ENCODE data around the gene FGF16.

Gene FGF16

GRCh38 chrX:77444075-77444474 is 3.1 kb upstream of the FGF16 start:
- Histone ChIP-seq H3K27me3 (ENCODE audit: control insufficient read depth in 5 of 5, insufficient read depth in 4 of 5, low read length in 5 of 5) (peaks cover 3 to 29% (median 5%) of the 10 kb centered on the region in 5 donors), H3K4me3 (ENCODE audit: low read depth in 1 of 5, low read length in 5 of 5) (no peak overlapping the region), H3K9ac (ENCODE audit: low read length in 5 of 5) (no peak overlapping the region), H3K4me1 (ENCODE audit: control insufficient read depth in 5 of 5, insufficient read depth in 5 of 5, low read length in 5 of 5) (peaks cover 0 to 44% (median 29%) of the 10 kb centered on the region in 5 donors), H3K27ac (ENCODE audit: low read depth, low read length) (no peak overlapping the region), H3K9me3 (ENCODE audit: control insufficient read depth in 5 of 5, low read length in 5 of 5) (no peaks in the 10 kb centered on the region), H3K36me3 (ENCODE audit: control insufficient read depth in 5 of 5, insufficient read depth in 5 of 5, low read length in 5 of 5) (no peaks in the 10 kb centered on the region)

DNA sequence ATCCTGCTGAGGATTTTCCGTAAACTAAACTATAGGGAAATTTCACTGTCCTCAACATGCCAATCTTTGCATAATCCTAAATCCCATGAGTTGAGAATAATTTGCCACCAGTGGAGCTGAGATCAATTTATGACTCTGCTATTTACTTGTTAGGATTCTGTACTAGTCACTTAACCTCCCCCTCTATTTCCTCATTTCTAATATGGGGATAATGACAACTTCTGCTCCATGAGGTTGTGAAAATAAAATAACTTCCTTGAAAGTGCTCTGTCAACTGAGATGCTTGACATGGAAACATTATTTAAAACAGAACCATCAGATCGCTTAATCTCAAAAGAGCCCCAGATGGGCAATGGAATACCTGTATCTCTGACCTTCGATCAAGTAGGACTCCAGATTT is 2.6 kb upstream of the FGF16 start:
- Histone ChIP-seq H3K4me1 (ENCODE audit: control insufficient read depth in 5 of 5, insufficient read depth in 5 of 5, low read length in 5 of 5) (peaks cover 0 to 49% (median 29%) of the 10 kb centered on the region in 5 donors), H3K27ac (ENCODE audit: low read depth, low read length) (no peak overlapping the region), H3K27me3 (ENCODE audit: control insufficient read depth in 5 of 5, insufficient read depth in 4 of 5, low read length in 5 of 5) (peaks cover 3 to 31% (median 5%) of the 10 kb centered on the region in 5 donors), H3K9me3 (ENCODE audit: control insufficient read depth in 5 of 5, low read length in 5 of 5) (no peaks in the 10 kb centered on the region), H3K36me3 (ENCODE audit: control insufficient read depth in 5 of 5, insufficient read depth in 5 of 5, low read length in 5 of 5) (no peaks in the 10 kb centered on the region), H3K9ac (ENCODE audit: low read length in 5 of 5) (no peak overlapping the region), H3K4me3 (ENCODE audit: low read depth in 1 of 5, low read length in 5 of 5) (no peak overlapping the region)

DNA sequence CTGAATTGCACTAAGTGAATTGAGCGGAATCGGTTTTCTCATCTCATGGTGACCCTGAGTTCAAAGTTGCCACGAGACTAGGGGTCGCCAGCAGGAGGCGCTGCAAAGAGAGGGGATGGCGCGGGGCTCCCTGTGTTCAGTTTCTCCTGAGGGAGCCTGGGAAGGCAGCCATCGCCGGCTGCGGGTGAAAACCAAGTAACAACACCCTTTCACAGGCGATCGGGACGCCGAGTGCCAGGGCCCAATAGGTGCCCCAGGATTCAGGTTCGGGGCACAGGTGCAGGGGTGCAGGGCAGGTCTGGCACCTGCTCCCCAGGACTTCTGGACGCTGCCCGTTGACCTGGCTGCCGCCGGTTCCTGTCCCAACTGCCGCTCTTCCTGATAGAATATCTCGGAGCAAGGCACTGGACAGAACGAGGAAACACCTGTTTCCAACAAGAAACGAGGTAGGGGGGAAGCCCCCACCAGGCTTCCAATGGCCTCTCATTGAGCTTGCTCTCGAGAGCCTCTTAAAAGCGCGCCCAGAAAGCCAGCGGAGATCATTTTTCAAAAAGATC is 1.1 kb upstream of the FGF16 start:
- Histone ChIP-seq H3K27me3 (ENCODE audit: control insufficient read depth in 5 of 5, insufficient read depth in 4 of 5, low read length in 5 of 5) (peaks cover 3 to 31% (median 5%) of the 10 kb centered on the region in 5 donors), H3K9ac (ENCODE audit: low read length in 5 of 5) (no peak overlapping the region), H3K9me3 (ENCODE audit: control insufficient read depth in 5 of 5, low read length in 5 of 5) (no peaks in the 10 kb centered on the region), H3K4me3 (ENCODE audit: low read depth in 1 of 5, low read length in 5 of 5) (peak overlapping the region; percentile 41 to 58 (median 54)), H3K4me1 (ENCODE audit: control insufficient read depth in 5 of 5, insufficient read depth in 5 of 5, low read length in 5 of 5) (peaks cover 0 to 58% (median 29%) of the 10 kb centered on the region in 5 donors), H3K27ac (ENCODE audit: low read depth, low read length) (no peak overlapping the region), H3K36me3 (ENCODE audit: control insufficient read depth in 5 of 5, insufficient read depth in 5 of 5, low read length in 5 of 5) (no peaks in the 10 kb centered on the region)

DNA sequence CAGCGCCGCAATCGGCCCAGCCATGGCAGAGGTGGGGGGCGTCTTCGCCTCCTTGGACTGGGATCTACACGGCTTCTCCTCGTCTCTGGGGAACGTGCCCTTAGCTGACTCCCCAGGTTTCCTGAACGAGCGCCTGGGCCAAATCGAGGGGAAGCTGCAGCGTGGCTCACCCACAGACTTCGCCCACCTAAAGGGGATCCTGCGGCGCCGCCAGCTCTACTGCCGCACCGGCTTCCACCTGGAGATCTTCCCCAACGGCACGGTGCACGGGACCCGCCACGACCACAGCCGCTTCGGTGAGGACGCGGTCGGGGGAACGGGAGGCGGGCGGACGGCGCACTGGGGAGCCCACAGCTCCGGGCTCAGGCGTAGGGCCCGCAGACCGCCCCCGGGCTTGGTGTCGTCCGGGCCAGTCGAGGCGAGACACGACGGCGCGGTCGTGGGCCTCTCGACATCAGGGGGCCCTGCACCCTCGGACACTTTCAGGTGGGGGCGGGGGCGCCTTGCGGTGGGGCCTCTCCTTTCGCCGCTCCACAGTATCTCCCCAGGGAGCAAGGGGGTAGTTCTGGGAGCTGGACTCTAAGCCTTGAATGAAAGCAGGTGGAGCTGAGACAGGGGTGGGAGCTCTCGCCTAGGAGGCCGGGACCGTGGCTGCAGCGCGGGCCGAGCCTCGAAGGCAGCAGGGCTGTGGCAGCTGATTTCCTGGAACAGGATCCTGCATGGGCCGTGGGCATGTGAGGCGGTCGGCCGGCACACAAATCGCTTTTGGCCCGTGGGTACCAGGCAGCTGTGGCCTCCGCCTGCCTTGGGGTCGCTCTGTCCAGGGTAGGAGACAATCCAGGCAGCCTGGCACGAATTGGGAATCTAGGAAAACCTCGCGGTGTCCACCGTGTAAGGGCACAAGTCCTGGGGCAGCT is 722 bp downstream of the FGF16 start:
- H3K27ac ChIP-seq (ENCODE audit: low read depth, low read length): no peak overlapping the region
- H3K4me1 ChIP-seq (ENCODE audit: control insufficient read depth in 5 of 5, insufficient read depth in 5 of 5, low read length in 5 of 5): peaks cover 0 to 49% (median 29%) of the 10 kb centered on the region in 5 donors
- no peaks in the 10 kb centered on the region for H3K36me3 ChIP-seq (ENCODE audit: control insufficient read depth in 5 of 5, insufficient read depth in 5 of 5, low read length in 5 of 5)
- H3K27me3 ChIP-seq (ENCODE audit: control insufficient read depth in 5 of 5, insufficient read depth in 4 of 5, low read length in 5 of 5): peaks cover 3 to 27% (median 9%) of the 10 kb centered on the region in 5 donors
- peak overlapping the region in 1 of 5 donors; percentile 36 for H3K9ac ChIP-seq (ENCODE audit: low read length in 5 of 5)
- H3K9me3 ChIP-seq (ENCODE audit: control insufficient read depth in 5 of 5, low read length in 5 of 5): no peaks in the 10 kb centered on the region
- peak overlapping the region in 4 of 5 donors; percentile 41 to 58 (median 50) for H3K4me3 ChIP-seq (ENCODE audit: low read depth in 1 of 5, low read length in 5 of 5)

- no peak overlapping the region for H3K9ac ChIP-seq (ENCODE audit: low read length in 5 of 5)
- peaks cover 3 to 20% (median 6%) of the 10 kb centered on the region in 5 donors for H3K27me3 ChIP-seq (ENCODE audit: control insufficient read depth in 5 of 5, insufficient read depth in 4 of 5, low read length in 5 of 5)
- peaks cover 0 to 47% (median 29%) of the 10 kb centered on the region in 5 donors for H3K4me1 ChIP-seq (ENCODE audit: control insufficient read depth in 5 of 5, insufficient read depth in 5 of 5, low read length in 5 of 5)
- H3K27ac ChIP-seq (ENCODE audit: low read depth, low read length): peak overlapping the region; percentile 1
- H3K9me3 ChIP-seq (ENCODE audit: control insufficient read depth in 5 of 5, low read length in 5 of 5): no peaks in the 10 kb centered on the region
- H3K4me3 ChIP-seq (ENCODE audit: low read depth in 1 of 5, low read length in 5 of 5): no peak overlapping the region
- H3K36me3 ChIP-seq (ENCODE audit: control insufficient read depth in 5 of 5, insufficient read depth in 5 of 5, low read length in 5 of 5): no peaks in the 10 kb centered on the region
Observed at GRCh38 chrX:77450415-77450814, 3.2 kb downstream of the FGF16 start.

DNA sequence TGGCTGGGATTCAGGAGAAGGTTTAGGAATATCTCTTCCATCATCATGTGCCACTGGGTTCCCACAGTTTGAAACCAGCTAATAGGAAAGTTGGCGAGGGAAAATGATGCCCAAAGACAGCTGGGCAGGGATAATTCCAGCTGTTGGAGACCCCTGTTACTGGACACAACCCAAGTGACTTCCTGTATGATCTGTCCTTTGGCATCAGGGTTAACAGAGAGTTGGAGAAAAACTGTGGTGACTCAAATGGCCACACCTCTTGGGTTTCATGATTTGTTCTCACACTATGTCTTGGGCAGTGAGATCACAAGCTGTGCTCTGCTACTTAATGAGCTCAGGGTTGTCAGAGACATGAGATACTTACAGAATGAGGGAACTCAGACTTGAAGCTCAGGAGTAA is 3.8 kb downstream of the FGF16 start:
- H3K9ac ChIP-seq (ENCODE audit: low read length in 5 of 5): no peak overlapping the region
- no peaks in the 10 kb centered on the region for H3K9me3 ChIP-seq (ENCODE audit: control insufficient read depth in 5 of 5, low read length in 5 of 5)
- H3K27me3 ChIP-seq (ENCODE audit: control insufficient read depth in 5 of 5, insufficient read depth in 4 of 5, low read length in 5 of 5): peaks cover 3 to 15% (median 4%) of the 10 kb centered on the region in 5 donors
- H3K36me3 ChIP-seq (ENCODE audit: control insufficient read depth in 5 of 5, insufficient read depth in 5 of 5, low read length in 5 of 5): no peaks in the 10 kb centered on the region
- peaks cover 0 to 41% (median 26%) of the 10 kb centered on the region in 5 donors for H3K4me1 ChIP-seq (ENCODE audit: control insufficient read depth in 5 of 5, insufficient read depth in 5 of 5, low read length in 5 of 5)
- no peak overlapping the region for H3K27ac ChIP-seq (ENCODE audit: low read depth, low read length)
- no peak overlapping the region for H3K4me3 ChIP-seq (ENCODE audit: low read depth in 1 of 5, low read length in 5 of 5)

DNA sequence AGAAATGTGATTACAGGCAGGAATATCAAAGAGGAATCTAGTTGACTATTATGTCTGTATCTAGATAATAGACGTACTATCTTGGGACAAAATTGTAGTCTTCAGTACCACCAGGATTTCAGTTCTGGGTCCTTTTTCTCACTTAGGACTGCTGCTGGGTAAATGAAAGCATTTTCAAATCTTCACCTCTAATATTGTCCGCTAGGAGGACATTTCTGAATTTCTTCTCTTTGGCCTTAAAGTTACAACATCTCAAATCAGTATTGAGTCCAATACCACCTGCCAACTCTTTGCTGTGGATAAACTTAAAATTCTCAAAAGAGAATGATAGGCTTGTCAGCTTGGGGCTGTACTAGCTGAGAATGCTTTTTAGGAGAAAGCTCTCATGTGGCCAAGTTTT is 6.0 kb downstream of the FGF16 start:
- H3K4me3 ChIP-seq (ENCODE audit: low read depth in 1 of 5, low read length in 5 of 5): no peak overlapping the region
- peaks cover 0 to 10% (median 3%) of the 10 kb centered on the region in 5 donors for H3K27me3 ChIP-seq (ENCODE audit: control insufficient read depth in 5 of 5, insufficient read depth in 4 of 5, low read length in 5 of 5)
- no peaks in the 10 kb centered on the region for H3K9me3 ChIP-seq (ENCODE audit: control insufficient read depth in 5 of 5, low read length in 5 of 5)
- no peak overlapping the region for H3K27ac ChIP-seq (ENCODE audit: low read depth, low read length)
- peaks cover 0 to 22% (median 6%) of the 10 kb centered on the region in 5 donors for H3K4me1 ChIP-seq (ENCODE audit: control insufficient read depth in 5 of 5, insufficient read depth in 5 of 5, low read length in 5 of 5)
- H3K36me3 ChIP-seq (ENCODE audit: control insufficient read depth in 5 of 5, insufficient read depth in 5 of 5, low read length in 5 of 5): no peaks in the 10 kb centered on the region
- no peak overlapping the region for H3K9ac ChIP-seq (ENCODE audit: low read length in 5 of 5)

GRCh38 chrX:77455437-77455836 is 8.2 kb downstream of the FGF16 start:
- peaks cover 0 to 7% (median 3%) of the 10 kb centered on the region in 5 donors for H3K27me3 ChIP-seq (ENCODE audit: control insufficient read depth in 5 of 5, insufficient read depth in 4 of 5, low read length in 5 of 5)

DNA sequence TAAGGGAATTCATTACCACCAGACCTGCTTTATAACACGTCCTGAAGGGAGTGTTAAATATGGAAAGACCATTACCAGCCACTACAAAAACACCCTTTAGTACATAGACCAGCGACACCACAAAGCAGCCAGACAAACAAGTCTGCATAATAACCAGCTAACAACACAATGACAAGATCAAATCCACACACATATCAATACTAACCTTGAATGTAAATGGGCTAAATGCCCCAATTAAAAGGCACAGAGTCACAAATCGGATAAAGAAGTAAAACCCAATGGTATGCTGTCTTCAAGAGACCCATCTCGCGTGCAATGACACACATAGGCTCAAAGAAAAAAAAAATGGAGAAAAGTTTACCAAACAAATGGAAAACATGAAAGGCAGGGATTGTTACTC is 36.9 kb downstream of the FGF16 start:
- Histone ChIP-seq H3K4me1 (ENCODE audit: control insufficient read depth in 5 of 5, insufficient read depth in 5 of 5, low read length in 5 of 5) (no peaks in the 10 kb centered on the region), H3K36me3 (ENCODE audit: control insufficient read depth in 5 of 5, insufficient read depth in 5 of 5, low read length in 5 of 5) (no peaks in the 10 kb centered on the region), H3K27me3 (ENCODE audit: control insufficient read depth in 5 of 5, insufficient read depth in 4 of 5, low read length in 5 of 5) (peaks cover 0 to 10% (median 2%) of the 10 kb centered on the region in 5 donors), H3K27ac (ENCODE audit: low read depth, low read length) (no peak overlapping the region), H3K9me3 (ENCODE audit: control insufficient read depth in 5 of 5, low read length in 5 of 5) (peaks cover 3 to 19% (median 7%) of the 10 kb centered on the region in 5 donors), H3K9ac (ENCODE audit: low read length in 5 of 5) (no peak overlapping the region), H3K4me3 (ENCODE audit: low read depth in 1 of 5, low read length in 5 of 5) (no peak overlapping the region)

More at GRCh38 chrX:77455437-77455836, 8.2 kb downstream of the FGF16 start:
- Histone ChIP-seq H3K36me3 (ENCODE audit: control insufficient read depth in 5 of 5, insufficient read depth in 5 of 5, low read length in 5 of 5) (no peaks in the 10 kb centered on the region), H3K9ac (ENCODE audit: low read length in 5 of 5) (no peak overlapping the region), H3K27ac (ENCODE audit: low read depth, low read length) (no peak overlapping the region), H3K4me3 (ENCODE audit: low read depth in 1 of 5, low read length in 5 of 5) (no peak overlapping the region), H3K4me1 (ENCODE audit: control insufficient read depth in 5 of 5, insufficient read depth in 5 of 5, low read length in 5 of 5) (peaks cover 0 to 4% (median 0%) of the 10 kb centered on the region in 5 donors), H3K9me3 (ENCODE audit: control insufficient read depth in 5 of 5, low read length in 5 of 5) (no peaks in the 10 kb centered on the region)
